CD8-positive, alpha-beta memory T cell (primary cell): Measurements from ENCODE around the gene BAZ1A. TPM values are rescaled to one million over a fixed set of nuclear protein-coding genes. Genes with fewer than 3 reads are reported as not detected.

ENCODE experiments used
- CTCF ChIA-PET: fragments of 350-600 bp; sonication (Branson Sonifier 250); formaldehyde crosslinking; loops from one replicate; lab custom pipeline; 2021; ENCODE audit warnings: antibody characterized with exemption; lab: Charles Lee
- POLR2A ChIA-PET: fragments of 350-600 bp; sonication (Branson Sonifier 250); formaldehyde crosslinking; loops from one replicate; lab custom pipeline; 2021; ENCODE audit warnings: antibody characterized with exemption; lab: Charles Lee
- DNase-seq, 5 donors: peaks; one replicate each; pipeline versions ENCODE4 v3.0.0 to v3.0.0-alpha.2; 2020 to 2022; ENCODE audit warnings: mixed read lengths in 1 of 5
- H3K27ac ChIP-seq: one replicate; pipeline ENCODE4 v1.7.0; 2013; ENCODE audit warnings: low read depth, mild to moderate bottlenecking, low read length, moderate library complexity
- H3K27me3 ChIP-seq: 2 replicates; pipeline ENCODE4 v1.7.0; 2013; ENCODE audit warnings: low read length, mild to moderate bottlenecking; ENCODE audit not compliant: insufficient read depth, poor library complexity, severe bottlenecking
- H3K36me3 ChIP-seq: 2 replicates; pipeline ENCODE4 v1.7.0; 2013; ENCODE audit warnings: mild to moderate bottlenecking, low read length, moderate library complexity; ENCODE audit not compliant: insufficient read depth
- H3K4me1 ChIP-seq: 2 replicates; pipeline ENCODE4 v1.7.0; 2013; ENCODE audit warnings: mild to moderate bottlenecking, low read length, moderate library complexity; ENCODE audit not compliant: insufficient read depth
- H3K4me3 ChIP-seq: 2 replicates; pipeline ENCODE4 v1.7.0; 2013; ENCODE audit warnings: mild to moderate bottlenecking, low read length
- H3K9me3 ChIP-seq: 2 replicates; pipeline ENCODE4 v1.7.0; 2013; ENCODE audit warnings: mild to moderate bottlenecking, low read length
- H3K27ac Mint-ChIP-seq, 8 donors: one replicate each; pipeline ENCODE4 v1.8.0; 2020 to 2021; ENCODE audit warnings: mixed read lengths in 8 of 8, mild to moderate bottlenecking in 6 of 8, inconsistent platforms in 3 of 8, moderate library complexity in 3 of 8
- H3K27me3 Mint-ChIP-seq, 2 donors: one replicate each; pipeline ENCODE4 v1.8.0; 2020 to 2021; ENCODE audit warnings: mixed read lengths in 2 of 2, mild to moderate bottlenecking in 1 of 2, moderate library complexity in 1 of 2
- H3K36me3 Mint-ChIP-seq, 3 donors: one replicate each; pipeline ENCODE4 v1.8.0; 2020 to 2021; ENCODE audit warnings: mixed read lengths in 3 of 3, inconsistent platforms in 1 of 3, mild to moderate bottlenecking in 1 of 3
- H3K4me1 Mint-ChIP-seq, 3 donors: one replicate each; pipeline ENCODE4 v1.8.0; 2020 to 2021; ENCODE audit warnings: mixed read lengths in 3 of 3, inconsistent platforms in 1 of 3, mild to moderate bottlenecking in 1 of 3
- H3K4me3 Mint-ChIP-seq, 7 donors: one replicate each; pipeline ENCODE4 v1.8.0; 2020 to 2021; ENCODE audit warnings: mixed read lengths in 7 of 7, mild to moderate bottlenecking in 6 of 7, moderate library complexity in 4 of 7, inconsistent platforms in 2 of 7
- H3K9me3 Mint-ChIP-seq, 5 donors: one replicate each; pipeline ENCODE4 v1.8.0; 2020 to 2022; ENCODE audit warnings: mixed read lengths in 5 of 5, mild to moderate bottlenecking in 3 of 5, moderate library complexity in 2 of 5, inconsistent platforms in 1 of 5
- polyA plus RNA-seq: library from polyadenylated mRNA; unstranded; fragments of 300-500 nt; fragmentation: Illumina TruSeq; gene quantifications from one replicate; pipeline ENCODE4 v1.2.3, GENCODE V29; 2021
- total RNA-seq, 2 experiments: library from RNA; stranded (reverse); gene quantifications; one replicate each; pipeline ENCODE4 v1.2.3, GENCODE V29; 2021

The BAZ1A gene
- total and polyA plus RNA-seq, 3 experiments from 2014 or later: 14.9 to 70.5 (median 67.5) TPM

- H3K9me3 ChIP-seq: no peaks in the 10 kb centered on the region
- no peak overlapping the region for H3K4me3 ChIP-seq
- ChIA-PET CTCF (no interaction called here), POLR2A (interaction anchor here (1.1 kb wide), 1 partner anchor 24 kb away, joined by 4 read pairs; no protein-coding TSS in a partner anchor)
- no peaks in the 10 kb centered on the region for H3K27me3 ChIP-seq
- no peaks in the 10 kb centered on the region for H3K36me3 ChIP-seq
- H3K27ac ChIP-seq: no peak overlapping the region
- Mint-ChIP-seq H3K4me1 (peaks cover 30 to 53% (median 53%) of the 10 kb centered on the region in 3 donors), H3K27me3 (no peaks in the 10 kb centered on the region), H3K9me3 (no peaks in the 10 kb centered on the region), H3K27ac (peak overlapping the region in 3 of 8 donors; percentile 0 to 50 (median 4)), H3K36me3 (peaks cover 0 to 58% (median 4%) of the 10 kb centered on the region in 3 donors), H3K4me3 (no peak overlapping the region)
- no peaks in the 10 kb centered on the region for H3K4me1 ChIP-seq
- DNase-seq: no peak
These were observed 29.3 kb downstream of the BAZ1A start for GRCh38 chr14:34845869-34846268.

- Histone ChIP-seq H3K4me1 (no peaks in the 10 kb centered on the region), H3K4me3 (no peak overlapping the region), H3K27ac (no peak overlapping the region), H3K9me3 (no peaks in the 10 kb centered on the region), H3K27me3 (no peaks in the 10 kb centered on the region), H3K36me3 (no peaks in the 10 kb centered on the region)
- Mint-ChIP-seq H3K27me3 (no peaks in the 10 kb centered on the region), H3K36me3 (peaks cover 0 to 53% (median 4%) of the 10 kb centered on the region in 3 donors), H3K4me3 (no peak overlapping the region), H3K4me1 (peaks cover 28 to 46% (median 40%) of the 10 kb centered on the region in 3 donors), H3K9me3 (no peaks in the 10 kb centered on the region), H3K27ac (peak overlapping the region in 7 of 8 donors; percentile 25 to 80 (median 55))
- no peak for DNase-seq
- ChIA-PET POLR2A (interaction anchor here (0.6 kb wide), 1 partner anchor 732 kb away, joined by 3 read pairs; no protein-coding TSS in a partner anchor), CTCF (no interaction called here)
These were observed 32.1 kb downstream of the BAZ1A start for GRCh38 chr14:34843011-34843554.

GRCh38 chr14:34837801-34838322 lies 37.3 kb downstream of the BAZ1A start:
- H3K27ac Mint-ChIP-seq: peak overlapping the region in 2 of 8 donors; percentile 17 to 64
- no peak overlapping the region for H3K4me3 Mint-ChIP-seq
- Histone ChIP-seq H3K4me3 (no peak overlapping the region), H3K27me3 (no peaks in the 10 kb centered on the region), H3K36me3 (no peaks in the 10 kb centered on the region), H3K4me1 (peaks cover 18% of the 10 kb centered on the region), H3K27ac (no peak overlapping the region), H3K9me3 (no peaks in the 10 kb centered on the region)
- DNase-seq: no peak
- CTCF ChIA-PET: no interaction called here
- H3K27me3 Mint-ChIP-seq: no peaks in the 10 kb centered on the region
- H3K4me1 Mint-ChIP-seq: peaks cover 34 to 61% (median 53%) of the 10 kb centered on the region in 3 donors
- peaks cover 0 to 32% (median 1%) of the 10 kb centered on the region in 3 donors for H3K36me3 Mint-ChIP-seq
- no peaks in the 10 kb centered on the region for H3K9me3 Mint-ChIP-seq
- POLR2A ChIA-PET: no interaction called here

- peaks cover 0 to 20% (median 0%) of the 10 kb centered on the region in 3 donors for H3K36me3 Mint-ChIP-seq
- H3K4me1 ChIP-seq: peaks cover 32% of the 10 kb centered on the region
- no peak overlapping the region for H3K4me3 ChIP-seq
- no peak overlapping the region for H3K4me3 Mint-ChIP-seq
- H3K9me3 Mint-ChIP-seq: no peaks in the 10 kb centered on the region
- ChIA-PET CTCF (no interaction called here), POLR2A (interaction anchor here (1.5 kb wide), 1 partner anchor 38 kb away, joined by 4 read pairs; no protein-coding TSS in a partner anchor)
- no peak for DNase-seq
- no peaks in the 10 kb centered on the region for H3K27me3 ChIP-seq
- no peaks in the 10 kb centered on the region for H3K27me3 Mint-ChIP-seq
- no peaks in the 10 kb centered on the region for H3K9me3 ChIP-seq
- H3K36me3 ChIP-seq: no peaks in the 10 kb centered on the region
- peaks cover 40 to 67% (median 54%) of the 10 kb centered on the region in 3 donors for H3K4me1 Mint-ChIP-seq
- peak overlapping the region in 4 of 8 donors; percentile 33 to 98 (median 61) for H3K27ac Mint-ChIP-seq
- no peak overlapping the region for H3K27ac ChIP-seq
These were observed 39.8 kb downstream of the BAZ1A start for GRCh38 chr14:34835312-34835711.

GRCh38 chr14:34833549-34834523 lies 41.3 kb downstream of the BAZ1A start:
- peak in 1 of 5 donors; percentile 19 for DNase-seq
- Mint-ChIP-seq H3K4me3 (peak overlapping the region in 5 of 7 donors; percentile 6 to 44 (median 16)), H3K36me3 (peaks cover 0 to 20% (median 7%) of the 10 kb centered on the region in 3 donors), H3K27ac (peak overlapping the region; percentile 7 to 98 (median 85)), H3K27me3 (no peaks in the 10 kb centered on the region), H3K4me1 (peaks cover 45 to 72% (median 65%) of the 10 kb centered on the region in 3 donors), H3K9me3 (no peaks in the 10 kb centered on the region)
- Histone ChIP-seq H3K27ac (no peak overlapping the region), H3K4me1 (peaks cover 32% of the 10 kb centered on the region), H3K4me3 (no peak overlapping the region), H3K9me3 (no peaks in the 10 kb centered on the region), H3K36me3 (no peaks in the 10 kb centered on the region), H3K27me3 (no peaks in the 10 kb centered on the region)
- CTCF ChIA-PET: no interaction called here
- POLR2A ChIA-PET: interaction anchor here (1.5 kb wide), 1 partner anchor 40 kb away, joined by 4 read pairs; no protein-coding TSS in a partner anchor

- Histone ChIP-seq H3K27ac (no peak overlapping the region), H3K4me3 (no peak overlapping the region), H3K9me3 (no peaks in the 10 kb centered on the region), H3K27me3 (no peaks in the 10 kb centered on the region), H3K36me3 (peaks cover 12% of the 10 kb centered on the region), H3K4me1 (peaks cover 4% of the 10 kb centered on the region)
- Mint-ChIP-seq H3K27ac (peak overlapping the region; percentile 1 to 79 (median 38)), H3K27me3 (no peaks in the 10 kb centered on the region), H3K4me3 (no peak overlapping the region), H3K36me3 (peaks cover 6 to 61% (median 25%) of the 10 kb centered on the region in 3 donors), H3K9me3 (no peaks in the 10 kb centered on the region), H3K4me1 (peaks cover 27 to 49% (median 43%) of the 10 kb centered on the region in 3 donors)
- POLR2A ChIA-PET: no interaction called here
- CTCF ChIA-PET: no interaction called here
- no peak for DNase-seq
These were observed 48.5 kb downstream of the BAZ1A start for GRCh38 chr14:34826661-34827060.

GRCh38 chr14:34824826-34825225 lies 50.3 kb downstream of the BAZ1A start:
- H3K4me1 Mint-ChIP-seq: peaks cover 22 to 35% (median 31%) of the 10 kb centered on the region in 3 donors
- CTCF ChIA-PET: no interaction called here

More at GRCh38 chr14:34824826-34825225, 50.3 kb downstream of the BAZ1A start:
- H3K4me3 ChIP-seq: no peak overlapping the region
- Mint-ChIP-seq H3K27me3 (no peaks in the 10 kb centered on the region), H3K4me3 (no peak overlapping the region), H3K9me3 (no peaks in the 10 kb centered on the region), H3K27ac (peak overlapping the region in 3 of 8 donors; percentile 3 to 80 (median 67)), H3K36me3 (peaks cover 14 to 70% (median 28%) of the 10 kb centered on the region in 3 donors)
- POLR2A ChIA-PET: no interaction called here
- H3K27ac ChIP-seq: no peak overlapping the region
- no peaks in the 10 kb centered on the region for H3K27me3 ChIP-seq
- no peaks in the 10 kb centered on the region for H3K4me1 ChIP-seq
- no peak for DNase-seq
- peaks cover 14% of the 10 kb centered on the region for H3K36me3 ChIP-seq
- H3K9me3 ChIP-seq: no peaks in the 10 kb centered on the region
